Measurements from ENCODE around the gene ZXDC.

ZXDC gene

DNA sequence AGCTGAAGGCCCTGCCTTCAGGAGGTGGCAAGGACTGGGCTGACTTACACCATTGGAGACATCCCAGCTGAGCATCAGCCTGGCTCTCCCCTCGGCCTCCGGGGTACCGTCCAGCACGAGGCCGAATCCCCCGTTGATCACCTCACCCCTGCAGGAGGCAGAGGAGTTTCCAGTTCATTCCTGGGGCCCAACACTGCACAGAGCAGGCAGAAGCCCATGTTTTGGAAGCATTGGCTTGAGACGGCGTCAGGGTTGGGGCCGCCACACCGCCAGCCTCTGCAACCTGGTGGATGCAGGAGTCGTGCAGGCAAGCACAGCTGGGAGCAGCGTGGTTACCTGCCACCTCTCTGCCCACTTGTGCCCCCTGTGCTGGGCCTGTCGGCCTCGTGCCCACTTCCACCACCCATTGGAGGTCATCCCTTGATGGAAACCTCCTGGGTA is 7.7 kb upstream of the ZXDC start:
- H3F3A ChIP-seq (ENCODE audit: control insufficient read depth, insufficient read depth), result no peaks in the 10 kb centered on the region
- no peaks in the 10 kb centered on the region for H3K27me3 ChIP-seq (ENCODE audit: control insufficient read depth, low read length)
- H3K4me3 ChIP-seq (ENCODE audit: low read length), result no peak overlapping the region
- H3K79me2 ChIP-seq (ENCODE audit: control insufficient read depth, low read length), result no peaks in the 10 kb centered on the region
- H4K20me1 ChIP-seq (ENCODE audit: control insufficient read depth, insufficient read depth, low read depth, low read length), result no peaks in the 10 kb centered on the region
- no peaks in the 10 kb centered on the region for H3K36me3 ChIP-seq (ENCODE audit: control insufficient read depth, low read length)
- no peak overlapping the region for H3K27ac ChIP-seq (ENCODE audit: low read depth, low read length)
- no peaks in the 10 kb centered on the region for H3K4me1 ChIP-seq (ENCODE audit: control insufficient read depth, low read length)
- no peaks in the 10 kb centered on the region for H3K9me2 ChIP-seq (replicated peaks; ENCODE audit: control insufficient read depth, low read length)
- no peak overlapping the region for H3K4me2 ChIP-seq (ENCODE audit: low read length)
- TF ChIP-seq, protein P1, sequence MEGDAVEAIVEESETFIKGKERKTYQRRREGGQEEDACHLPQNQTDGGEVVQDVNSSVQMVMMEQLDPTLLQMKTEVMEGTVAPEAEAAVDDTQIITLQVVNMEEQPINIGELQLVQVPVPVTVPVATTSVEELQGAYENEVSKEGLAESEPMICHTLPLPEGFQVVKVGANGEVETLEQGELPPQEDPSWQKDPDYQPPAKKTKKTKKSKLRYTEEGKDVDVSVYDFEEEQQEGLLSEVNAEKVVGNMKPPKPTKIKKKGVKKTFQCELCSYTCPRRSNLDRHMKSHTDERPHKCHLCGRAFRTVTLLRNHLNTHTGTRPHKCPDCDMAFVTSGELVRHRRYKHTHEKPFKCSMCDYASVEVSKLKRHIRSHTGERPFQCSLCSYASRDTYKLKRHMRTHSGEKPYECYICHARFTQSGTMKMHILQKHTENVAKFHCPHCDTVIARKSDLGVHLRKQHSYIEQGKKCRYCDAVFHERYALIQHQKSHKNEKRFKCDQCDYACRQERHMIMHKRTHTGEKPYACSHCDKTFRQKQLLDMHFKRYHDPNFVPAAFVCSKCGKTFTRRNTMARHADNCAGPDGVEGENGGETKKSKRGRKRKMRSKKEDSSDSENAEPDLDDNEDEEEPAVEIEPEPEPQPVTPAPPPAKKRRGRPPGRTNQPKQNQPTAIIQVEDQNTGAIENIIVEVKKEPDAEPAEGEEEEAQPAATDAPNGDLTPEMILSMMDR (IDR thresholded peaks at IDR 0.05; ENCODE audit: low read depth, low read length, poor library complexity, severe bottlenecking), result no peak
- no peak for TF ChIP-seq EZH2phosphoT487 (IDR thresholded peaks at IDR 0.05; ENCODE audit: borderline replicate concordance, low read length)
- no peaks in the 10 kb centered on the region for H3K9me3 ChIP-seq (ENCODE audit: control insufficient read depth, insufficient read depth, low read length)

DNA sequence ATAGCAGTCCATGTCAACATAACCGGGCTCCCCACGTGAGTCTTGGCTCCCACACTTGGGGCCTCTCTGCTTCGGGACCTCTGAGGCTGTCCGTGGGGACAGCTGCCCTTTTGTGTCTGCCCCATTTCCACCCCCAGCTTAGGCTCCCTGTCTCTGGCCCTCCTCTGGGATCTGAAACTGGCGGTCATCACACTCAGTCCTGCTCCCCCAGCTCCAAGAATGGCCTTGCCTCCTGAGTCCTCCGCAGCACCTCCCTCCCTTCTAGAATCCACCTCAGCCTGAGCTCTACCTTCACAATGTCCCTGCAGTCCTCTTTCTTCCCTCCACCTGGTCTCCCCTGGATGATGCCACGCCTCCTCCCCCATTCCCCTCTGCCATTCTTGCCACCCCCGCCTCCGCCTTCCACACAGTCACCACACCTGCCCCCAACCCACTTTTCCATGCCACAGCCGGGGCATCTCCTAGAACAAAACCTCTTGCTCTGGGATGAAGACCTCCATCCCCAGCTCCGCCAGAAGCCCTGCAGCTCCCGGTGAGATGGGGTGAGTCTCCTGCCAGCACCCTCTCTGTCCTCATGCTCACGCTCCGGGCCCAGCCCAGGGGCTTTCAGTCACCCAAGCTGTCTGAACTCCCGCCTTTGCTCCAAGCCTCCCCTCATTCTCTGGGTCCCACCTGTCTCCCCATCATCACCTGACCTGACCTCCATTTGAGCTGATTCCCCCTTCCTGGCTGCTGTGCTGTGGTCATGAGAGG is 7.0 kb upstream of the ZXDC start:
- Histone ChIP-seq H3K27ac (ENCODE audit: low read depth, low read length) (no peak overlapping the region), H3K4me3 (ENCODE audit: low read length) (no peak overlapping the region), H4K20me1 (ENCODE audit: control insufficient read depth, insufficient read depth, low read depth, low read length) (no peaks in the 10 kb centered on the region), H3K4me1 (ENCODE audit: control insufficient read depth, low read length) (no peaks in the 10 kb centered on the region), H3K79me2 (ENCODE audit: control insufficient read depth, low read length) (no peaks in the 10 kb centered on the region), H3F3A (ENCODE audit: control insufficient read depth, insufficient read depth) (no peaks in the 10 kb centered on the region), H3K36me3 (ENCODE audit: control insufficient read depth, low read length) (no peaks in the 10 kb centered on the region), H3K9me3 (ENCODE audit: control insufficient read depth, insufficient read depth, low read length) (no peaks in the 10 kb centered on the region), H3K4me2 (ENCODE audit: low read length) (no peak overlapping the region), H3K27me3 (ENCODE audit: control insufficient read depth, low read length) (no peaks in the 10 kb centered on the region), H3K9me2 (replicated peaks; ENCODE audit: control insufficient read depth, low read length) (no peaks in the 10 kb centered on the region)
- TF ChIP-seq EZH2phosphoT487 (IDR thresholded peaks at IDR 0.05; ENCODE audit: borderline replicate concordance, low read length), result no peak
- TF ChIP-seq, protein P1 (IDR thresholded peaks at IDR 0.05; ENCODE audit: low read depth, low read length, poor library complexity, severe bottlenecking), result no peak

DNA sequence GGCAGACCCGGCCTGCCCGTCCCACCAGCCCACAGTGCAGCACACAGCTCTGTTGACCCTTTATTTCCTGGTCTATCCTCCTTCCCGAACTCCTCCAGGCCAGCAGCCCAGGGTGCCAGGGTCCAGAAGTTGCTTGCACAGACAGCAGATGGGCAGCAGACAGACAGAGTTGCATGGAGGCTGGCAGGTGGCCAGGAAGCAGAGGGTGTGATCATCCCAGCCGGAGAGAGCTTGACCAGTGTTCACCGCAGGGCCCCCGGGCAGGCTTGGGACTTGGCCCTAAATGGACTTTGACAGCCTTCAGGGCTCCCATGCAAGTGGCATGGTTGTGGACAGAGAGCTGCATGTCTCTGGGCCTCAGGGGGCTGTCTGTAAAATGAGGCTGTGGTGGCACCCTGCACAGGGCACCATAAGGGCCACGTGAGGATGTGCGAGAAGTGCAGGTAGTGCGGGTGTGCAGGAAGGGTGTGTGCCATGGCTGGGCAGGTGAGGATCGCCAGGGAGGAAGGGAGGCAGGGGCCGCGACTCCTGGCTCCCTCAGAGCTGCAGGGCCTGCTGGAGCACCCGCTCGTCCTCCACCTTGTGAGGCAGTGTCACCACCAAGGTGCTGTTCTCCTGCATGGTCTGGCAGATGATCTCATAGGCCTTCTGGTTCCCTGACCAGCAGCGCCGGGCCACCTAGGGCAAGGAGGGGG is 6.3 kb upstream of the ZXDC start:
- Histone ChIP-seq H3K4me3 (ENCODE audit: low read length) (no peak overlapping the region), H3F3A (ENCODE audit: control insufficient read depth, insufficient read depth) (0 out of 2 replicates have a peak, but pooled peaks cover 2% of the 10 kb centered on the region), H3K27ac (ENCODE audit: low read depth, low read length) (no peak overlapping the region), H4K20me1 (ENCODE audit: control insufficient read depth, insufficient read depth, low read depth, low read length) (no peaks in the 10 kb centered on the region), H3K9me2 (replicated peaks; ENCODE audit: control insufficient read depth, low read length) (no peaks in the 10 kb centered on the region), H3K36me3 (ENCODE audit: control insufficient read depth, low read length) (no peaks in the 10 kb centered on the region), H3K4me2 (ENCODE audit: low read length) (no peak overlapping the region), H3K4me1 (ENCODE audit: control insufficient read depth, low read length) (no peaks in the 10 kb centered on the region), H3K27me3 (ENCODE audit: control insufficient read depth, low read length) (no peaks in the 10 kb centered on the region), H3K79me2 (ENCODE audit: control insufficient read depth, low read length) (no peaks in the 10 kb centered on the region), H3K9me3 (ENCODE audit: control insufficient read depth, insufficient read depth, low read length) (no peaks in the 10 kb centered on the region)
- no peak for TF ChIP-seq EZH2phosphoT487 (IDR thresholded peaks at IDR 0.05; ENCODE audit: borderline replicate concordance, low read length)
- TF ChIP-seq, protein P1 (IDR thresholded peaks at IDR 0.05; ENCODE audit: low read depth, low read length, poor library complexity, severe bottlenecking), result no peak

Data from DOHH2 (cell line).